Activated CD8-positive, alpha-beta T cell treated with anti-CD3 and anti-CD28 coated beads for 36 hours (primary cell): ENCODE measurements around the gene IFI6. TPM values are rescaled to one million over a fixed set of nuclear protein-coding genes. Genes with fewer than 3 reads are reported as not detected.

Experiments used
- ATAC-seq: fragments of 200-7000 bp; cut with Tn5 transposase; one replicate; pipeline ENCODE4 v1.10.0; 2021; ENCODE audit warnings: mild to moderate bottlenecking, moderate library complexity
- CTCF ChIA-PET: fragments of 350-600 bp; sonication (Branson Sonifier 250); formaldehyde crosslinking; loops from one replicate; lab custom pipeline; 2021; ENCODE audit warnings: antibody characterized with exemption; lab: Charles Lee
- POLR2A ChIA-PET: fragments of 350-600 bp; sonication (Branson Sonifier 250); formaldehyde crosslinking; loops from one replicate; lab custom pipeline; 2021; ENCODE audit warnings: antibody characterized with exemption; lab: Charles Lee
- DNase-seq: peaks from one replicate; pipeline ENCODE4 v3.0.0-alpha.2; 2020
- H3K27ac Mint-ChIP-seq: one replicate; pipeline ENCODE4 v1.8.0; 2021; ENCODE audit warnings: mild to moderate bottlenecking, mixed read lengths
- H3K27me3 Mint-ChIP-seq: one replicate; pipeline ENCODE4 v1.8.0; 2021; ENCODE audit warnings: mixed read lengths
- H3K36me3 Mint-ChIP-seq: one replicate; pipeline ENCODE4 v1.8.0; 2021; ENCODE audit warnings: low read depth, mixed read lengths
- H3K4me1 Mint-ChIP-seq: one replicate; pipeline ENCODE4 v1.8.0; 2021; ENCODE audit warnings: low read depth, mixed read lengths
- H3K4me3 Mint-ChIP-seq: one replicate; pipeline ENCODE4 v1.8.0; 2021; ENCODE audit warnings: mild to moderate bottlenecking, moderate library complexity, mixed read lengths
- H3K9me3 Mint-ChIP-seq: one replicate; pipeline ENCODE4 v1.8.0; 2021; ENCODE audit warnings: mixed read lengths
- CTCF ChIP-seq: fragments of 200-600 bp; IDR thresholded peaks from one replicate; pipeline ENCODE4 v1.8.0; 2022; ENCODE audit warnings: antibody characterized with exemption, mild to moderate bottlenecking
- intact Hi-C: fragments of 100-400 bp; cut with micrococcal nuclease; formaldehyde crosslinking; loops from one replicate; pipeline ENCODE4 v1.10.0; 2022
- total RNA-seq, 2 experiments: library from RNA; stranded (reverse); gene quantifications; one replicate each; pipeline ENCODE4 v1.2.3, GENCODE V29; 2021

Gene IFI6
- 10 to 100 TPM; 31.6 to 32.1 TPM for total RNA-seq

- DNase-seq (peak; percentile 88), ATAC-seq (peak; percentile 91)
- peak within 1 kb of the TSS; percentile 80 for H3K4me3 Mint-ChIP-seq
- H3K9me3 Mint-ChIP-seq = no peaks in the 10 kb centered on the region
- H3K36me3 Mint-ChIP-seq = peaks cover 5% of the 10 kb centered on the region
- peaks cover 34% of the 10 kb centered on the region for H3K4me1 Mint-ChIP-seq
- ChIA-PET CTCF (interaction anchor here (0.8 to 12.9 kb wide), 8 partner anchors 10 to 256 kb away, joined by 3 to 533 read pairs (median 4); partner anchors contain the start of genes AHDC1, FAM76A and STX12), POLR2A (interaction anchor here (2.0 kb wide), 1 partner anchor 10 kb away, joined by 10 read pairs; no protein-coding TSS in a partner anchor)
- TF ChIP-seq CTCF = peak; percentile 35
- H3K27ac Mint-ChIP-seq = peak within 1 kb of the TSS; percentile 90
- no peaks in the 10 kb centered on the region for H3K27me3 Mint-ChIP-seq
- intact Hi-C loops = no loop called here
Observed at GRCh38 chr1:27671964-27672749, at the start of gene IFI6. Gene IFI6, minus strand, starts transcription at chr1:27672192. Its CDS starts 2,878 bp downstream, at chr1:27669314.

GRCh38 chr1:27719286-27720251, 47.6 kb upstream of the IFI6 start:
- intact Hi-C loops = loop anchor here (10.0 kb wide), 1 partner anchor 115 kb away; the partner anchor contains the start of gene AHDC1
- H3K4me3 Mint-ChIP-seq = no peak overlapping the region
- peaks cover 9% of the 10 kb centered on the region for H3K9me3 Mint-ChIP-seq
- DNase-seq (no peak), ATAC-seq (peak; percentile 49)
- ChIA-PET CTCF (interaction anchor here (1.0 to 1.7 kb wide), 4 partner anchors 14 to 50 kb away, joined by 3 to 6 read pairs (median 5); partner anchors contain the start of gene IFI6), POLR2A (interaction anchor here (1.0 kb wide), 1 partner anchor 50 kb away, joined by 3 read pairs; no protein-coding TSS in a partner anchor)
- H3K27ac Mint-ChIP-seq = no peak overlapping the region
- H3K27me3 Mint-ChIP-seq = peaks cover 12% of the 10 kb centered on the region
- no peak for TF ChIP-seq CTCF
- peaks cover 1% of the 10 kb centered on the region for H3K4me1 Mint-ChIP-seq
- H3K36me3 Mint-ChIP-seq = no peaks in the 10 kb centered on the region

- intact Hi-C loops = no loop called here
- H3K4me3 Mint-ChIP-seq = no peak overlapping the region
- ChIA-PET CTCF (no interaction called here), POLR2A (no interaction called here)
- H3K36me3 Mint-ChIP-seq = no peaks in the 10 kb centered on the region
- TF ChIP-seq CTCF = no peak
- no peak for ATAC-seq
- H3K27ac Mint-ChIP-seq = no peak overlapping the region
- peaks cover 12% of the 10 kb centered on the region for H3K27me3 Mint-ChIP-seq
- peaks cover 9% of the 10 kb centered on the region for H3K9me3 Mint-ChIP-seq
- no peak for DNase-seq
- H3K4me1 Mint-ChIP-seq = no peaks in the 10 kb centered on the region
Observed at GRCh38 chr1:27716262-27716895, 44.4 kb upstream of the IFI6 start.

GRCh38 chr1:27713869-27714513, 42.0 kb upstream of the IFI6 start:
- Mint-ChIP-seq H3K4me1 (no peaks in the 10 kb centered on the region), H3K27ac (no peak overlapping the region), H3K9me3 (peaks cover 9% of the 10 kb centered on the region), H3K36me3 (no peaks in the 10 kb centered on the region), H3K27me3 (peaks cover 13% of the 10 kb centered on the region), H3K4me3 (no peak overlapping the region)
- CTCF ChIA-PET = no interaction called here
- no peak for TF ChIP-seq CTCF
- POLR2A ChIA-PET = no interaction called here
- no peak for DNase-seq
- no peak for ATAC-seq
- intact Hi-C loops = no loop called here
